ENCODE measurements around the gene CISD2.

The CISD2 gene

DNA sequence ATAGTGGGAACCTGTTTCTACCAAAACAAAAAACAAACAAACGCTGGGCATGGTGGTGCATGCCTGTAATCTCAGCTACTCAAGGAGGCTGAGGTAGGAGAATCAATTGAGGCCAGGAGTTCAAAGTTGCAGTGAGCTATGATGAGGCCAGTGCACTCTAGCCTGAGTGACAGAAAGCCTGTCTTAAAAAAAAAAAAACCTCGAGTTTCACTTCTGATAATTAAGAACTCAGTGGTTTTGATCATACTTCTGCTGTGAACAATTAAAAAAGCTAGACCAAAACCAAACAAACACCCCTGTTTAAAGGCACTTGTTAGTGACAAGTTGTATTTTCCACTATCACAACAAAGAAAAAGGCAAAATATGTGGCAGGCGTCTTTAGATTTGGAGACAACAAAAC is 26.4 kb upstream of the CISD2 start:
- H3K36me3 ChIP-seq (ENCODE audit: control insufficient read depth, low read length) = peaks cover 20% of the 10 kb centered on the region
- H3K4me1 ChIP-seq (ENCODE audit: control insufficient read depth, low read length) = peaks cover 7% of the 10 kb centered on the region
- no peak overlapping the region for H3K27ac ChIP-seq (ENCODE audit: low read depth, low read length)
- peaks cover 56% of the 10 kb centered on the region for H3K79me2 ChIP-seq (ENCODE audit: control insufficient read depth, low read length)
- TF ChIP-seq CTCF (IDR thresholded peaks at IDR 0.05; ENCODE audit: low read depth, low read length, poor library complexity, severe bottlenecking) = no peak
- TF ChIP-seq EZH2phosphoT487 (IDR thresholded peaks at IDR 0.05; ENCODE audit: borderline replicate concordance, low read length) = no peak
- H3F3A ChIP-seq (ENCODE audit: control insufficient read depth, insufficient read depth) = no peaks in the 10 kb centered on the region; the same call in 1 of the 2 replicates
- no peaks in the 10 kb centered on the region for H4K20me1 ChIP-seq (ENCODE audit: control insufficient read depth, insufficient read depth, low read depth, low read length)
- no peak overlapping the region for H3K4me3 ChIP-seq (ENCODE audit: low read length)
- no peaks in the 10 kb centered on the region for H3K9me2 ChIP-seq (replicated peaks; ENCODE audit: control insufficient read depth, low read length)
- H3K27me3 ChIP-seq (ENCODE audit: control insufficient read depth, low read length) = no peaks in the 10 kb centered on the region
- no peak overlapping the region for H3K4me2 ChIP-seq (ENCODE audit: low read length)
- no peaks in the 10 kb centered on the region for H3K9me3 ChIP-seq (ENCODE audit: control insufficient read depth, insufficient read depth, low read length)

DNA sequence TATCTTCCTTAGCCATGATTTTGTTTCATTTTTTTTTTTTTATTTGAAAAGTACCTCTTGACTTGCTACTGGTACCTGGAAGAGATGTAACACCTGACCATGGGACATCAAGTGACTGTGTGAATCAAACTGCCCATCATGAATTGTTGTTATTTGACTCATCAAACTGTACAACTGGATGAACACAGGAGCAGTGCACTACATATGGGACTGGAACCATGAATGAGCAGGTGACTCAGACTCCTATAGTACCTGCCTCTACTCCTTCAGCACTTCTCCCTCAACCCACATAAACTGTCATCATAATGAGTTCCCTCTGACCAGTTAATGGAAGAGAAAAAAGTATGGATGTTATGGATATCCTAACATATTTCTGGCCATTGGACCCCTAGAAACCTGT is 25.5 kb upstream of the CISD2 start:
- H3F3A ChIP-seq (ENCODE audit: control insufficient read depth, insufficient read depth) = no peaks in the 10 kb centered on the region; the same call in 1 of the 2 replicates
- peaks cover 59% of the 10 kb centered on the region for H3K79me2 ChIP-seq (ENCODE audit: control insufficient read depth, low read length)
- no peak overlapping the region for H3K4me2 ChIP-seq (ENCODE audit: low read length)
- no peak overlapping the region for H3K27ac ChIP-seq (ENCODE audit: low read depth, low read length)
- H4K20me1 ChIP-seq (ENCODE audit: control insufficient read depth, insufficient read depth, low read depth, low read length) = no peaks in the 10 kb centered on the region
- H3K9me3 ChIP-seq (ENCODE audit: control insufficient read depth, insufficient read depth, low read length) = no peaks in the 10 kb centered on the region
- no peak for TF ChIP-seq EZH2phosphoT487 (IDR thresholded peaks at IDR 0.05; ENCODE audit: borderline replicate concordance, low read length)
- TF ChIP-seq CTCF (IDR thresholded peaks at IDR 0.05; ENCODE audit: low read depth, low read length, poor library complexity, severe bottlenecking) = no peak
- H3K4me3 ChIP-seq (ENCODE audit: low read length) = no peak overlapping the region
- H3K9me2 ChIP-seq (replicated peaks; ENCODE audit: control insufficient read depth, low read length) = no peaks in the 10 kb centered on the region
- peaks cover 18% of the 10 kb centered on the region for H3K36me3 ChIP-seq (ENCODE audit: control insufficient read depth, low read length)
- peaks cover 7% of the 10 kb centered on the region for H3K4me1 ChIP-seq (ENCODE audit: control insufficient read depth, low read length)
- no peaks in the 10 kb centered on the region for H3K27me3 ChIP-seq (ENCODE audit: control insufficient read depth, low read length)

DNA sequence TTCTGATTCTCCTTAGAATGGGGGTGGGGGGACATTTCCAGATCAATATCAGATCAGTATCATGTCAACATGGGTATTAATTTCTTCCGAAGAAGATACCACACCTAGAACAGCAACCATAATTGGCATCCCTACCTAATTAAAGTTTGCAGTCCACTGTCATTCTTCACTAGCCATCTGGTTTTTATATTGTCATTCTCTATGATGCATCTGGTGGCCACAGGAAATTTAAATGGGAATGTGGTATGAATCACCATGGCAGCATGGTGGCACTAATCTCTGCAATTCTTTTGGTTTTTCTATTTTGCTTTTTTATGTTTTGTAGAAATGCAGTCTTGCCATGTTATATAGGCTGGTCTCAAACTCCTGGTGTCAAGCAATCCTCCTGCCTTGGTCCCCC is 24.9 kb upstream of the CISD2 start:
- Histone ChIP-seq H4K20me1 (ENCODE audit: control insufficient read depth, insufficient read depth, low read depth, low read length) (no peaks in the 10 kb centered on the region), H3K79me2 (ENCODE audit: control insufficient read depth, low read length) (peaks cover 59% of the 10 kb centered on the region), H3K9me2 (replicated peaks; ENCODE audit: control insufficient read depth, low read length) (no peaks in the 10 kb centered on the region), H3K36me3 (ENCODE audit: control insufficient read depth, low read length) (peaks cover 17% of the 10 kb centered on the region), H3K4me3 (ENCODE audit: low read length) (no peak overlapping the region), H3K4me1 (ENCODE audit: control insufficient read depth, low read length) (peaks cover 7% of the 10 kb centered on the region), H3K27me3 (ENCODE audit: control insufficient read depth, low read length) (no peaks in the 10 kb centered on the region), H3F3A (ENCODE audit: control insufficient read depth, insufficient read depth) (no peaks in the 10 kb centered on the region; the same call in 1 of the 2 replicates), H3K27ac (ENCODE audit: low read depth, low read length) (no peak overlapping the region), H3K9me3 (ENCODE audit: control insufficient read depth, insufficient read depth, low read length) (no peaks in the 10 kb centered on the region), H3K4me2 (ENCODE audit: low read length) (no peak overlapping the region)
- TF ChIP-seq EZH2phosphoT487 (IDR thresholded peaks at IDR 0.05; ENCODE audit: borderline replicate concordance, low read length) (no peak), CTCF (IDR thresholded peaks at IDR 0.05; ENCODE audit: low read depth, low read length, poor library complexity, severe bottlenecking) (no peak)

Measured in DOHH2 (cell line).